ENCODE measurements around the gene ZNF800. TPM values are rescaled to one million over a fixed set of nuclear protein-coding genes. Genes with fewer than 3 reads are reported as not detected.

The ZNF800 gene
- total RNA-seq, 3 donors from 2014 or later = 29.5 to 51.1 (median 31.0) TPM

- no peaks in the 10 kb centered on the region for H3K27me3 ChIP-seq
- no peak for DNase-seq (ENCODE audit: low spot score in 2 of 2)
- no peak overlapping the region for H3K27ac ChIP-seq
- TF ChIP-seq POLR2A (IDR thresholded peaks at IDR 0.05) = no peak
- no peak for TF ChIP-seq POLR2AphosphoS5 (IDR thresholded peaks at IDR 0.05)
- no peak for TF ChIP-seq CTCF (IDR thresholded peaks at IDR 0.05)
- intact Hi-C loops (cut with DNase I; ENCODE audit: low total_unique reads) = no loop called here
- no peaks in the 10 kb centered on the region for H3K36me3 ChIP-seq
- no peaks in the 10 kb centered on the region for H3K9me3 ChIP-seq
- no peak overlapping the region for H3K4me3 ChIP-seq
- no peaks in the 10 kb centered on the region for H3K4me1 ChIP-seq
Measured at GRCh38 chr7:127375631-127376030, 16.9 kb downstream of the ZNF800 start.

GRCh38 chr7:127367679-127368078 lies 24.8 kb downstream of the ZNF800 start:
- no peak overlapping the region for H3K4me3 ChIP-seq
- H3K4me1 ChIP-seq = no peaks in the 10 kb centered on the region
- H3K36me3 ChIP-seq = no peaks in the 10 kb centered on the region
- H3K27ac ChIP-seq = no peak overlapping the region
- H3K27me3 ChIP-seq = no peaks in the 10 kb centered on the region
- no peaks in the 10 kb centered on the region for H3K9me3 ChIP-seq
- intact Hi-C loops (cut with DNase I; ENCODE audit: low total_unique reads) = no loop called here
- no peak for DNase-seq (ENCODE audit: low spot score in 2 of 2)
- no peak for TF ChIP-seq POLR2AphosphoS5 (IDR thresholded peaks at IDR 0.05)
- no peak for TF ChIP-seq POLR2A (IDR thresholded peaks at IDR 0.05)
- TF ChIP-seq CTCF (IDR thresholded peaks at IDR 0.05) = no peak

GRCh38 chr7:127366680-127367079 lies 25.8 kb downstream of the ZNF800 start:
- TF ChIP-seq POLR2A (IDR thresholded peaks at IDR 0.05) (no peak), POLR2AphosphoS5 (IDR thresholded peaks at IDR 0.05) (no peak), CTCF (IDR thresholded peaks at IDR 0.05) (no peak)

GRCh38 chr7:127365957-127366315 lies 26.6 kb downstream of the ZNF800 start:
- Histone ChIP-seq H3K27me3 (no peaks in the 10 kb centered on the region), H3K9me3 (no peaks in the 10 kb centered on the region), H3K27ac (no peak overlapping the region), H3K4me1 (no peaks in the 10 kb centered on the region), H3K4me3 (no peak overlapping the region), H3K36me3 (no peaks in the 10 kb centered on the region)
- intact Hi-C loops (cut with DNase I; ENCODE audit: low total_unique reads) = no loop called here
- no peak for DNase-seq (ENCODE audit: low spot score in 2 of 2)
- TF ChIP-seq POLR2AphosphoS5 (IDR thresholded peaks at IDR 0.05) = no peak
- TF ChIP-seq POLR2A (IDR thresholded peaks at IDR 0.05) = no peak
- TF ChIP-seq CTCF (IDR thresholded peaks at IDR 0.05) = no peak

More at GRCh38 chr7:127366680-127367079, 25.8 kb downstream of the ZNF800 start:
- Histone ChIP-seq H3K9me3 (no peaks in the 10 kb centered on the region), H3K27ac (no peak overlapping the region), H3K4me3 (no peak overlapping the region), H3K4me1 (no peaks in the 10 kb centered on the region), H3K27me3 (no peaks in the 10 kb centered on the region), H3K36me3 (no peaks in the 10 kb centered on the region)
- intact Hi-C loops (cut with DNase I; ENCODE audit: low total_unique reads) = no loop called here
- DNase-seq (ENCODE audit: low spot score in 2 of 2) = no peak

GRCh38 chr7:127365164-127365956 lies 27.1 kb downstream of the ZNF800 start:
- TF ChIP-seq CTCF (IDR thresholded peaks at IDR 0.05) = no peak
- no peak for TF ChIP-seq POLR2AphosphoS5 (IDR thresholded peaks at IDR 0.05)
- DNase-seq (ENCODE audit: low spot score in 2 of 2) = no peak
- intact Hi-C loops (cut with DNase I; ENCODE audit: low total_unique reads) = no loop called here
- H3K4me3 ChIP-seq = no peak overlapping the region
- H3K27ac ChIP-seq = no peak overlapping the region
- H3K36me3 ChIP-seq = no peaks in the 10 kb centered on the region
- no peaks in the 10 kb centered on the region for H3K4me1 ChIP-seq
- H3K9me3 ChIP-seq = no peaks in the 10 kb centered on the region
- no peaks in the 10 kb centered on the region for H3K27me3 ChIP-seq

All from breast epithelium (tissue), 4 donors.